ENCODE data around the gene ZBTB16.
A peak's percentile ranks its signal among the peaks of the same experiment; 100 is the strongest.

Gene ZBTB16

GRCh38 chr11:114094516-114094915 is 35.0 kb downstream of the ZBTB16 start (continued):
- TF ChIP-seq ZNF629 (tag by site-specific recombination; IDR thresholded peaks at IDR 0.05) (no peak), ZFP41 (tag by site-specific recombination; IDR thresholded peaks at IDR 0.05; ENCODE audit: borderline replicate concordance) (no peak), SP2 (tag by site-specific recombination; IDR thresholded peaks at IDR 0.05) (no peak), HOXC10 (CRISPR knock-in tag; IDR thresholded peaks at IDR 0.05) (no peak), ZNF274 (IDR thresholded peaks at IDR 0.05; ENCODE audit: low read length) (no peak), ZNF274 (tag by site-specific recombination; IDR thresholded peaks at IDR 0.05; ENCODE audit: borderline replicate concordance) (no peak), ZNF660 (tag by site-specific recombination; IDR thresholded peaks at IDR 0.05) (no peak)
- TF ChIP-seq, protein P1, sequence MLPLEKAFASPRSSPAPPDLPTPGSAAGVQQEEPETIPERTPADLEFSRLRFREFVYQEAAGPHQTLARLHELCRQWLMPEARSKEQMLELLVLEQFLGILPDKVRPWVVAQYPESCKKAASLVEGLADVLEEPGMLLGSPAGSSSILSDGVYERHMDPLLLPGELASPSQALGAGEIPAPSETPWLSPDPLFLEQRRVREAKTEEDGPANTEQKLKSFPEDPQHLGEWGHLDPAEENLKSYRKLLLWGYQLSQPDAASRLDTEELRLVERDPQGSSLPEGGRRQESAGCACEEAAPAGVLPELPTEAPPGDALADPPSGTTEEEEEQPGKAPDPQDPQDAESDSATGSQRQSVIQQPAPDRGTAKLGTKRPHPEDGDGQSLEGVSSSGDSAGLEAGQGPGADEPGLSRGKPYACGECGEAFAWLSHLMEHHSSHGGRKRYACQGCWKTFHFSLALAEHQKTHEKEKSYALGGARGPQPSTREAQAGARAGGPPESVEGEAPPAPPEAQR (tag by site-specific recombination; IDR thresholded peaks at IDR 0.05), result no peak
- TF ChIP-seq, protein P2, sequence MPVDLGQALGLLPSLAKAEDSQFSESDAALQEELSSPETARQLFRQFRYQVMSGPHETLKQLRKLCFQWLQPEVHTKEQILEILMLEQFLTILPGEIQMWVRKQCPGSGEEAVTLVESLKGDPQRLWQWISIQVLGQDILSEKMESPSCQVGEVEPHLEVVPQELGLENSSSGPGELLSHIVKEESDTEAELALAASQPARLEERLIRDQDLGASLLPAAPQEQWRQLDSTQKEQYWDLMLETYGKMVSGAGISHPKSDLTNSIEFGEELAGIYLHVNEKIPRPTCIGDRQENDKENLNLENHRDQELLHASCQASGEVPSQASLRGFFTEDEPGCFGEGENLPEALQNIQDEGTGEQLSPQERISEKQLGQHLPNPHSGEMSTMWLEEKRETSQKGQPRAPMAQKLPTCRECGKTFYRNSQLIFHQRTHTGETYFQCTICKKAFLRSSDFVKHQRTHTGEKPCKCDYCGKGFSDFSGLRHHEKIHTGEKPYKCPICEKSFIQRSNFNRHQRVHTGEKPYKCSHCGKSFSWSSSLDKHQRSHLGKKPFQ (tag by site-specific recombination; IDR thresholded peaks at IDR 0.05), result no peak

- Histone ChIP-seq H3K27ac (ENCODE audit: extremely low read depth, low read depth, low read length) (no peak overlapping the region), H3K36me3 (ENCODE audit: control insufficient read depth in 2 of 2, insufficient read depth in 1 of 2, low read length in 2 of 2) (no peaks in the 10 kb centered on the region), H3K4me1 (ENCODE audit: control insufficient read depth, insufficient read depth, low read length) (peaks cover 15% of the 10 kb centered on the region), H3K4me3 (ENCODE audit: low read depth, low read length) (no peak overlapping the region), H3K9me3 (ENCODE audit: control insufficient read depth, insufficient read depth, low read depth, low read length) (no peaks in the 10 kb centered on the region)
- TF ChIP-seq ZFP37 (tag by site-specific recombination; IDR thresholded peaks at IDR 0.05) (no peak), ZBTB44 (tag by site-specific recombination; IDR thresholded peaks at IDR 0.05) (no peak)
- TF ChIP-seq, protein P3, sequence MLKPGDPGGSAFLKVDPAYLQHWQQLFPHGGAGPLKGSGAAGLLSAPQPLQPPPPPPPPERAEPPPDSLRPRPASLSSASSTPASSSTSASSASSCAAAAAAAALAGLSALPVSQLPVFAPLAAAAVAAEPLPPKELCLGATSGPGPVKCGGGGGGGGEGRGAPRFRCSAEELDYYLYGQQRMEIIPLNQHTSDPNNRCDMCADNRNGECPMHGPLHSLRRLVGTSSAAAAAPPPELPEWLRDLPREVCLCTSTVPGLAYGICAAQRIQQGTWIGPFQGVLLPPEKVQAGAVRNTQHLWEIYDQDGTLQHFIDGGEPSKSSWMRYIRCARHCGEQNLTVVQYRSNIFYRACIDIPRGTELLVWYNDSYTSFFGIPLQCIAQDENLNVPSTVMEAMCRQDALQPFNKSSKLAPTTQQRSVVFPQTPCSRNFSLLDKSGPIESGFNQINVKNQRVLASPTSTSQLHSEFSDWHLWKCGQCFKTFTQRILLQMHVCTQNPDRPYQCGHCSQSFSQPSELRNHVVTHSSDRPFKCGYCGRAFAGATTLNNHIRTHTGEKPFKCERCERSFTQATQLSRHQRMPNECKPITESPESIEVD (tag by site-specific recombination; IDR thresholded peaks at IDR 0.05), result peak; percentile 59
- CTCF ChIA-PET, result interaction anchor here (0.6 kb wide), 1 partner anchor 103 kb away, joined by 3 read pairs; no protein-coding TSS in a partner anchor
- POLR2A ChIA-PET, result no interaction called here
These were observed 36.4 kb downstream of the ZBTB16 start for GRCh38 chr11:114095899-114096298.

GRCh38 chr11:114097832-114098231 is 38.3 kb downstream of the ZBTB16 start:
- CTCF ChIA-PET, result interaction anchor here (1.1 kb wide), 1 partner anchor 82 kb away, joined by 4 read pairs; no protein-coding TSS in a partner anchor
- no peak overlapping the region for H3K4me3 ChIP-seq (ENCODE audit: low read depth, low read length)
- peaks cover 15% of the 10 kb centered on the region for H3K4me1 ChIP-seq (ENCODE audit: control insufficient read depth, insufficient read depth, low read length)
- H3K36me3 ChIP-seq (ENCODE audit: control insufficient read depth in 2 of 2, insufficient read depth in 1 of 2, low read length in 2 of 2), result no peaks in the 10 kb centered on the region
- no peak for TF ChIP-seq ZNF600 (tag by site-specific recombination; IDR thresholded peaks at IDR 0.05)
- TF ChIP-seq ZNF221 (tag by site-specific recombination; IDR thresholded peaks at IDR 0.05; ENCODE audit: borderline replicate concordance), result no peak
- TF ChIP-seq ZNF121 (tag by site-specific recombination; IDR thresholded peaks at IDR 0.05), result no peak
- TF ChIP-seq ZNF138 (tag by site-specific recombination; IDR thresholded peaks at IDR 0.05; ENCODE audit: borderline replicate concordance), result no peak
- no peak for TF ChIP-seq HOXD13 (CRISPR knock-in tag; IDR thresholded peaks at IDR 0.05; ENCODE audit: borderline replicate concordance)
- TF ChIP-seq ZNF354C (tag by site-specific recombination; IDR thresholded peaks at IDR 0.05; ENCODE audit: borderline replicate concordance, low read depth), result no peak
- no peak for TF ChIP-seq ZNF473 (tag by site-specific recombination; IDR thresholded peaks at IDR 0.05)
- no peaks in the 10 kb centered on the region for H3K9me3 ChIP-seq (ENCODE audit: control insufficient read depth, insufficient read depth, low read depth, low read length)
- POLR2A ChIA-PET, result no interaction called here
- no peak overlapping the region for H3K27ac ChIP-seq (ENCODE audit: extremely low read depth, low read depth, low read length)

All from HEK293 (cell line).